Testis (tissue), 3 donors: ENCODE measurements around the gene RILP. TPM values are rescaled to one million over a fixed set of nuclear protein-coding genes. Genes with fewer than 3 reads are reported as not detected.

Experiments
- DNase-seq: peaks from one replicate; pipeline ENCODE4 v3.0.0-alpha.2; 2019
- H3K27ac ChIP-seq, 2 donors: fragments of 200-600 bp; sonication (generic); one replicate each; pipeline ENCODE4 v1.5.1; 2019
- H3K27me3 ChIP-seq: fragments of 200-600 bp; sonication (generic); one replicate; pipeline ENCODE4 v1.5.1; 2019
- H3K36me3 ChIP-seq: fragments of 200-600 bp; sonication (generic); one replicate; pipeline ENCODE4 v1.5.1; 2017; ENCODE audit warnings: low read depth; ENCODE audit errors: missing control alignments
- H3K4me1 ChIP-seq: fragments of 200-600 bp; sonication (generic); one replicate; pipeline ENCODE4 v1.5.1; 2019
- H3K4me3 ChIP-seq, 2 donors: fragments of 200-600 bp; sonication (generic); one replicate each; pipeline ENCODE4 v1.5.1; 2017 to 2019
- H3K9me3 ChIP-seq: fragments of 200-600 bp; sonication (generic); one replicate; pipeline ENCODE4 v1.5.1; 2017
- POLR2A ChIP-seq: fragments of 450-650 bp; IDR thresholded peaks from one replicate; pipeline ENCODE4 v1.6.1; 2017; ENCODE audit warnings: antibody characterized with exemption, mild to moderate bottlenecking, moderate library complexity
- WGBS, 2 donors: methylation state at CpG; one replicate each; pipeline ENCODE4 v1.1.5; 2018; 5-methylcytosine and 5-hydroxymethylcytosine counted together
- intact Hi-C: fragments of 100-400 bp; cut with DNase I; formaldehyde crosslinking; loops from one replicate; pipeline ENCODE4 v1.15.1; 2023; ENCODE audit warnings: low total_unique reads
- polyA plus RNA-seq: library from polyadenylated mRNA; stranded (reverse); fragments of 350-450 nt; fragmentation: Illumina TruSeq; extraction: RNeasy Lipid Tissue Mini Kit (QIAGEN cat#74804); gene quantifications from one replicate; pipeline ENCODE4 v1.2.3, GENCODE V29; 2014; ENCODE audit warnings: low read depth, low replicate concordance; ENCODE audit not compliant: insufficient read depth
- total RNA-seq, 2 donors: library from RNA; depleted of rRNA; stranded (reverse); fragments of >200 nt; gene quantifications; one replicate each; pipeline ENCODE4 v1.2.3, GENCODE V29; 2016
- TF ChIP-seq, protein P1 (sequence below), 3 experiments: fragments of 450-650 bp in 2 of 3; fragments of 200-600 bp in 1 of 3; sonication (generic) in 1 of 3; IDR thresholded peaks; one replicate each; pipeline ENCODE4 v1.5.1; 2016 to 2019; ENCODE audit warnings: antibody characterized with exemption in 3 of 3, mild to moderate bottlenecking in 2 of 3, moderate library complexity in 1 of 3

Gene RILP
- total and polyA plus RNA-seq, 3 donors from 2014 or later: 8.4 to 32.5 (median 30.6) TPM

DNA sequence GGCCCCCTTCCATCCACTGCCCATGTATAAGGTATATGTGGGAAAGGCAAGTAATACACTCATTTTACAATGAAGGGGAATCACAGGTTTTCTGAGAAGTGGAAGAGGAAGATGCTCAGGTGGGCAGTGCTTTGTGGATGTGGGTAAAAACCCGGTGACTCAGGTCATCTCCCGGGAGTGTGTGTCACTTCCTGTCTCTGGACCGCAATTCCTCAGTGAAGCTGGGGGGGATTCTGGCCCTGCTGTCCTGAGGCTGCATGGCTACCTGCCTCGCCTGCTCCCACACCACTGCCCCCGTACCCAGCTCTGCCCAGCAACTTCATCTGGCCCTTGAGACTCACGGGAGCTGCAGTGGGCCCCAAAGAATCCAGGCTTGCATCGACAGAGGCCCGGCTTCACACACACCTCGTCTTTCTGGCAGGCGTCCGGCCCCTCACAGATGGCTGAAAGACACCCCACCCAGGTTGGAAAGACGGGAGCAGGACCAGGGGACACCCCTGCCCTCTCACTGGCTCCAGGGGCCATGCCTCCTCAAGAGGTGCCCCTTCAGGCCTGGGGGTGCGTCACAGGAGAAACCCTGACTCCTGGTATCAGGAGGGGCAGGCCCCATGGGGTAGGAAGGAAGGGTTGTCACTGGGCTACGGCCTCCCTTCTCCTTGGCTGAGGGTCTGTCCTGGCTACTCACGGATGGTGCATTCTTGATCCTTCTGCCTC is 5.0 kb downstream of the RILP start:
- intact Hi-C loops: loop anchor here (5.0 kb wide), 1 partner anchor 67 kb away; no protein-coding TSS in a partner anchor
- no peaks in the 10 kb centered on the region for H3K36me3 ChIP-seq
- no peak overlapping the region for H3K4me3 ChIP-seq
- peak overlapping the region in 1 of 2 donors; percentile 59 for H3K27ac ChIP-seq
- TF ChIP-seq POLR2A: no peak
- TF ChIP-seq, protein P1, sequence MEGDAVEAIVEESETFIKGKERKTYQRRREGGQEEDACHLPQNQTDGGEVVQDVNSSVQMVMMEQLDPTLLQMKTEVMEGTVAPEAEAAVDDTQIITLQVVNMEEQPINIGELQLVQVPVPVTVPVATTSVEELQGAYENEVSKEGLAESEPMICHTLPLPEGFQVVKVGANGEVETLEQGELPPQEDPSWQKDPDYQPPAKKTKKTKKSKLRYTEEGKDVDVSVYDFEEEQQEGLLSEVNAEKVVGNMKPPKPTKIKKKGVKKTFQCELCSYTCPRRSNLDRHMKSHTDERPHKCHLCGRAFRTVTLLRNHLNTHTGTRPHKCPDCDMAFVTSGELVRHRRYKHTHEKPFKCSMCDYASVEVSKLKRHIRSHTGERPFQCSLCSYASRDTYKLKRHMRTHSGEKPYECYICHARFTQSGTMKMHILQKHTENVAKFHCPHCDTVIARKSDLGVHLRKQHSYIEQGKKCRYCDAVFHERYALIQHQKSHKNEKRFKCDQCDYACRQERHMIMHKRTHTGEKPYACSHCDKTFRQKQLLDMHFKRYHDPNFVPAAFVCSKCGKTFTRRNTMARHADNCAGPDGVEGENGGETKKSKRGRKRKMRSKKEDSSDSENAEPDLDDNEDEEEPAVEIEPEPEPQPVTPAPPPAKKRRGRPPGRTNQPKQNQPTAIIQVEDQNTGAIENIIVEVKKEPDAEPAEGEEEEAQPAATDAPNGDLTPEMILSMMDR (IDR thresholded peaks at IDR 0.05): no peak
- no peak for DNase-seq
- WGBS, 2 donors: 71 to 78% methylated on average over 13 to 15 of the region's 15 CpGs
- no peaks in the 10 kb centered on the region for H3K27me3 ChIP-seq
- H3K9me3 ChIP-seq: no peaks in the 10 kb centered on the region
- H3K4me1 ChIP-seq: peaks cover 15% of the 10 kb centered on the region

DNA sequence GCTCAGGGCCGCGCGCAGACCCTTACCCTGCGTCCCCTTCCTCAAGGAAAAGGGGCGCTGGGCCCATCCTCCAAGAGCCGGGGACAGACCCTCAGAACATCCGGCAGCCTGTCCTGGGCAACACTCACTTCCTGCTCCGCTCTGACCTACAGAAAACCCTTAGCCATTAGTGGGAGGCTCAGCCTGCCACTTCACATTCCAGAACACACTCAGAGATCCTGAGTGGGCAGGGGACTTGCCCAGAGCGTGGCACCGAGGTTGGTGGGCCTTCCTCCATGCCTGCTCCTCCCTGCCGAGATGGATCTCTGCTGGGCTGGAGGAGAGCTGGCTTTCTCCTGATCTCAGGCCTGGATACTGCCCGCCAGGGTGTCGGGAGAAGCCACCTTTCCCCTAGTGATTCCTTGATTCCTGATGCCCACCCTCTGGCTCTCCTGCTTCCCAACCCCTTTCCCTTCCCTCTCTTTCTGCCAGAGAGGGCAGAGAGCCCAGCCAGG is 5.6 kb downstream of the RILP start:
- H3K4me1 ChIP-seq: peaks cover 15% of the 10 kb centered on the region
- intact Hi-C loops: no loop called here
- no peak for TF ChIP-seq POLR2A
- TF ChIP-seq, protein P1 (IDR thresholded peaks at IDR 0.05): no peak
- no peaks in the 10 kb centered on the region for H3K27me3 ChIP-seq
- H3K9me3 ChIP-seq: no peaks in the 10 kb centered on the region
- WGBS, 2 donors: 36 to 56% methylated on average over 5 to 9 of the region's 13 CpGs
- H3K36me3 ChIP-seq: no peaks in the 10 kb centered on the region
- peak overlapping the region; percentile 20 to 43 for H3K4me3 ChIP-seq
- no peak overlapping the region for H3K27ac ChIP-seq
- DNase-seq: no peak

DNA sequence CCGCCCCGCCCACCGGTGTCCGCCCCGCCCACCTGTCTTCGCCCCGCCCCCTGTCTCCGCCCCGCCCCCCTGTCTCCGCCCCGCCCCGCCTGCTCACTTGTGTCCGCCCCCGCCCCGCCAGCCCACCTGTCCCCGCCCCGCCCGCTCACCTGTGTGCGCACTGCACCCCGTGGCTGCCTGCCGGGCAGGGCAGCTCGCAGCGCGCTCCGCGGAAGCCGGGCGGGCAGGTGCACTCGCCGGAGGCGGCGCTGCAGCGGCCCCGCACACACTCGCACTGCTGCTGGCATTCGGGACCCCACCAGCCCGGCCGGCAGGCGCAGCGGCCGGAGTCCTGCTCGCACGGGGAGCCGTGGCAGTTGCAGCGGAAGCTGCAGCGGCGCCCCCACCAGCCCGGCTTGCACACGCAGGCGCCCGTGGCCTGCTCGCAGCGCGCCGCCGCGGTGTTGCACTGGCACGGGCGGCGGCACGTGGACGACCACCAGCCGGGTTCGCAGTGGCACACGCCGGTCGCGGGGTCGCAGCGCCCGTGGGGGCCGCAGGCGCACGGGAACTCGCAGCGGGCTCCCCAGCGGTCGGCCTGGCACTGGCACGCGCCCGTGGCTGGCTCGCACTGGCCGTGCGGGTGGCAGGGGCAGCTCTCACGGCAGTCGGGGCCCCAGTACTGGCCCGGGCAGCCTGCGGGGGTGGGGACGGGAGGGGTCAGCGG is 6.2 kb downstream of the RILP start:
- no peak overlapping the region for H3K27ac ChIP-seq

DNA sequence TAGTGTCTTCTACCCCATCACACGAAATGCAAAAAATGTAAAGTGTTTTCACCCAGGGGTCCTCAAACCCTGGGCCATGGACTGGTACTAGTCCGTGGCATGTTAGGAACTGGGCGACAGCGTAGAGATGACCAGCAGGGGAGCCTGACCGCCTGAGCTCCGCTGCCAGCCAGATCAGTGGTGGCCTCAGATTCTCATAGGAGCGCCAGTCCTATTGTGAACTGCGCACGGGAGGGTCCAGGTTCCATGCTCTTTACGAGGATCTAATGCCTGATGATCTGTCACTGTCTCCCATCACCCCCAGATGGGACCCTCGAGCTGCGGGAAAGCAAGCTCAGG is 8.6 kb downstream of the RILP start:
- intact Hi-C loops: no loop called here
- Histone ChIP-seq H3K27me3 (no peaks in the 10 kb centered on the region), H3K4me3 (no peak overlapping the region), H3K9me3 (no peaks in the 10 kb centered on the region), H3K27ac (no peak overlapping the region), H3K4me1 (peaks cover 6% of the 10 kb centered on the region), H3K36me3 (no peaks in the 10 kb centered on the region)
- WGBS, 2 donors: 88% methylated on average over 12 of the region's 12 CpGs
- TF ChIP-seq POLR2A: no peak
- TF ChIP-seq, protein P1 (IDR thresholded peaks at IDR 0.05): no peak
- DNase-seq: no peak

More for the DNA sequence above, 6.2 kb downstream of the RILP start:
- H3K9me3 ChIP-seq: no peaks in the 10 kb centered on the region
- no peaks in the 10 kb centered on the region for H3K27me3 ChIP-seq
- peak; percentile 64 for DNase-seq
- TF ChIP-seq POLR2A: no peak
- TF ChIP-seq, protein P1 (IDR thresholded peaks at IDR 0.05): peak in 1 of 3 experiments; percentile 12
- H3K4me1 ChIP-seq: peaks cover 14% of the 10 kb centered on the region
- H3K36me3 ChIP-seq: no peaks in the 10 kb centered on the region
- peak overlapping the region; percentile 20 to 43 for H3K4me3 ChIP-seq
- intact Hi-C loops: no loop called here
- 1% methylated on average over 36 of the region's 90 CpGs; no CpG with 5 or more reads in 1 of the 2 donors for WGBS, 2 donors
